Measurements from ENCODE around the gene CYBA. TPM values are rescaled to one million over a fixed set of nuclear protein-coding genes. Genes with fewer than 3 reads are reported as not detected.

CYBA gene
- total RNA-seq, 1 donor from 2014 or later: 51.8 TPM

GRCh38 chr16:88645455-88645854 is 5.4 kb downstream of the CYBA start:
- Mint-ChIP-seq H3K27me3 (ENCODE audit: unreplicated experiment) (peaks cover 1% of the 10 kb centered on the region), H3K36me3 (ENCODE audit: unreplicated experiment) (no peaks in the 10 kb centered on the region), H3K9me3 (ENCODE audit: unreplicated experiment) (no peaks in the 10 kb centered on the region), H3K27ac (ENCODE audit: unreplicated experiment) (no peak overlapping the region), H3K4me3 (ENCODE audit: unreplicated experiment) (no peak overlapping the region), H3K4me1 (ENCODE audit: unreplicated experiment) (peaks cover 9% of the 10 kb centered on the region)
- no peak for DNase-seq (ENCODE audit: extremely low spot score, unreplicated experiment)
- TF ChIP-seq CTCF (IDR thresholded peaks at IDR 0.05): no peak

- Mint-ChIP-seq H3K27me3 (ENCODE audit: unreplicated experiment) (peaks cover 8% of the 10 kb centered on the region), H3K36me3 (ENCODE audit: unreplicated experiment) (no peaks in the 10 kb centered on the region), H3K4me1 (ENCODE audit: unreplicated experiment) (no peaks in the 10 kb centered on the region), H3K4me3 (ENCODE audit: unreplicated experiment) (no peak overlapping the region), H3K27ac (ENCODE audit: unreplicated experiment) (no peak overlapping the region), H3K9me3 (ENCODE audit: unreplicated experiment) (no peaks in the 10 kb centered on the region)
- no peak for TF ChIP-seq CTCF (IDR thresholded peaks at IDR 0.05)
- DNase-seq (ENCODE audit: extremely low spot score, unreplicated experiment): no peak
Observed at GRCh38 chr16:88643644-88643932, 7.3 kb downstream of the CYBA start.

GRCh38 chr16:88642881-88643643 is 7.8 kb downstream of the CYBA start:
- no peak for TF ChIP-seq CTCF (IDR thresholded peaks at IDR 0.05)
- Mint-ChIP-seq H3K27ac (ENCODE audit: unreplicated experiment) (no peak overlapping the region), H3K27me3 (ENCODE audit: unreplicated experiment) (peaks cover 8% of the 10 kb centered on the region), H3K36me3 (ENCODE audit: unreplicated experiment) (no peaks in the 10 kb centered on the region), H3K9me3 (ENCODE audit: unreplicated experiment) (no peaks in the 10 kb centered on the region), H3K4me3 (ENCODE audit: unreplicated experiment) (no peak overlapping the region), H3K4me1 (ENCODE audit: unreplicated experiment) (no peaks in the 10 kb centered on the region)
- DNase-seq (ENCODE audit: extremely low spot score, unreplicated experiment): no peak

DNA sequence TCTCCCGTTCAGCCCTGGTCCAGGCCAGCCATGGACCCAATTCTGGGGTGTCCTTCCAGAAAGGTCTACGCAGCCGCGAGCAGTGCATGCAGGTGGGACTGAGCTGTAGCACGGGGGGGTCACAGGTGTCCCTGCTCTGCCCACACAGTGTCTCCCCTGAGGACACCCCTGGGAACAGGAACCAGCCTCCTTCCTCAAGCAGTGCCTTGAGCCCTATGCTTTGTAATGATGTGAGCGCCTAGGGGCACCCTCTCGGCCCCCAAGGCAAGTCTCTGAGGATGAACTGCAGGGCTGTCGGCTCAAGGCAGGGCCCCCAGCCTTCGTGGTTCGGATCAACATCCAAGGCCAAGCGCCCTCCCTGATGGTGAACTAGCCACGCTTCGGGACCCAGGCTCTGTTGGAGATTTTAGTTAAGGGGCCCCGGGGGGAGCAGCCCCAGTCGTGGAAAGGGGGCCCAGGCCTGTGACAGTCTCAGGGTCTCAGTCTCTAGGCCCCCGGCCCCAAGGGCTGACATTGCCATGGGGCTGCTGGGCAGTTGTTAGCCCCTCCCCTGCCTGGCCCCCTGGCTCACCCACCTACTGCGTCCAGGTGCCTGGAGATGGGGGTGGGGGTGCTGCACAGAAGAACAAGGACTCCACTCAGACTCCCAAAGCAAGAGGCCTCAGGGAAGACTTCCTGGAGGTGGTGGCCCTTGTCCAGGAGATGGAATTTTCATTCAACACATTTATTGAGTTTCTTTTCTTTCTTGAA is 10.2 kb downstream of the CYBA start:
- DNase-seq (ENCODE audit: extremely low spot score, unreplicated experiment): no peak
- H3K27ac Mint-ChIP-seq (ENCODE audit: unreplicated experiment): no peak overlapping the region
- no peak for TF ChIP-seq CTCF (IDR thresholded peaks at IDR 0.05)

GRCh38 chr16:88640039-88640495 is 10.8 kb downstream of the CYBA start:
- peaks cover 3% of the 10 kb centered on the region for H3K4me1 Mint-ChIP-seq (ENCODE audit: unreplicated experiment)
- no peak overlapping the region for H3K4me3 Mint-ChIP-seq (ENCODE audit: unreplicated experiment)
- no peak for TF ChIP-seq CTCF (IDR thresholded peaks at IDR 0.05)
- H3K36me3 Mint-ChIP-seq (ENCODE audit: unreplicated experiment): no peaks in the 10 kb centered on the region
- H3K9me3 Mint-ChIP-seq (ENCODE audit: unreplicated experiment): no peaks in the 10 kb centered on the region
- H3K27me3 Mint-ChIP-seq (ENCODE audit: unreplicated experiment): peaks cover 8% of the 10 kb centered on the region
- H3K27ac Mint-ChIP-seq (ENCODE audit: unreplicated experiment): no peak overlapping the region
- DNase-seq (ENCODE audit: extremely low spot score, unreplicated experiment): no peak

More for the DNA sequence above, 10.2 kb downstream of the CYBA start:
- no peaks in the 10 kb centered on the region for H3K4me1 Mint-ChIP-seq (ENCODE audit: unreplicated experiment)
- no peaks in the 10 kb centered on the region for H3K9me3 Mint-ChIP-seq (ENCODE audit: unreplicated experiment)
- H3K36me3 Mint-ChIP-seq (ENCODE audit: unreplicated experiment): no peaks in the 10 kb centered on the region
- no peak overlapping the region for H3K4me3 Mint-ChIP-seq (ENCODE audit: unreplicated experiment)
- peaks cover 8% of the 10 kb centered on the region for H3K27me3 Mint-ChIP-seq (ENCODE audit: unreplicated experiment)

Measured in osteocyte (in vitro differentiated cells).